Pulmonary artery endothelial cell (primary cell): ENCODE measurements around the gene SMAD2. TPM values are rescaled to one million over a fixed set of nuclear protein-coding genes. Genes with fewer than 3 reads are reported as not detected.

Experiments used
- DNase-seq: peaks from one replicate; pipeline ENCODE4 v3.0.0-alpha.2; 2011; ENCODE audit warnings: low read depth, low spot score
- total RNA-seq: library from RNA; depleted of rRNA; stranded (reverse); fragments of >200 nt; gene quantifications from 2 replicates; pipeline ENCODE4 v1.2.3, GENCODE V29; 2014

The SMAD2 gene
- total RNA-seq, 1 donor from 2014 or later, result 109 TPM

DNA sequence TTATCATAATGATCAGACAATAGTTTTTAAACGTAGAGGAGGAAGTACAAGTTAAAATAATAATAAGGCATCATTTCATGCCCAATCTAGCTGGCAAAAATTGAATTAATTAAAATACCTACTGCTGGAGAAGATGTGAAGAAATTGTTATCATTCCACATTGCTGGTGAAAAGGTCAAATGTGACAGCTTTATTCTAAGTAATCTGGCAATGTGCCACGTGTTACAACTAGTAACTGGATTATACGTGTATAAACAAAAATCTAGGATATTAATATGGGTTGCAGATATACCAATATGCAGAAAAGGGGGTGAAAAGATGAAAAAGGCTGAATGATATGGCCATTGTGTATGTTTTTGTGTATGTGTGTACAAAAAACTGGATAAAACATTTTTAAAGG lies 32.4 kb downstream of the SMAD2 start:
- peak; percentile 11 for DNase-seq

DNA sequence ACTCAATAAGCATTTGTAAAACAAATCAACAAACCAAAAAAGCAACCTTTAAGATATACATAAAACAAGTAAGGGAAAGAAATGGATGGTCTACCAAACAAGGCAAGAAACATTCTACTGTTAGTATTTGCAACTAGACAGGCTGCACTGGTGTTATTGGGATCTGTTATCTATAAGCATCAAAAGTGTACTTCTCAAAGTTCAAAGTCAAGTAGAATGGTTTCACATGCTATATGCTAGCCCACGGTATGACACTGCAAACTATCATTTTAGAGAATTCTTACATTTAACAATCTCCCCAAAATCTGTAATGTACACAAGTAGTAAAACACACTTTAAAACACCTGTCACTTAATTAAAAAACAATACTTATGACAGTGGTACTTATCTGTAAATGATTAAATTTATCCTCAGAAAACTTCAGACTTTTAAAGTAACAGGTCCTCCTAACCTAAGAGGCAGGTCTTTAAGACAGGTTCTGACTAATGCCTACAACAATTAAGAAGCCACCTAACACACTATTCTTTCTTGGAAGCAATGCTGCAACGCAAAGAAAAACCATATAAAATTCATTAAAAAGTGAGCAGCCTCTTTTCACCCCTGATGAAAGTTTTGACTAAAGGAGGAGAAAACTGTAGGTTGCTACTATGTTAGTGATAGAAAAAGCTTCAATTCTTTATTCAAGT lies 34.8 kb downstream of the SMAD2 start:
- no peak for DNase-seq

DNA sequence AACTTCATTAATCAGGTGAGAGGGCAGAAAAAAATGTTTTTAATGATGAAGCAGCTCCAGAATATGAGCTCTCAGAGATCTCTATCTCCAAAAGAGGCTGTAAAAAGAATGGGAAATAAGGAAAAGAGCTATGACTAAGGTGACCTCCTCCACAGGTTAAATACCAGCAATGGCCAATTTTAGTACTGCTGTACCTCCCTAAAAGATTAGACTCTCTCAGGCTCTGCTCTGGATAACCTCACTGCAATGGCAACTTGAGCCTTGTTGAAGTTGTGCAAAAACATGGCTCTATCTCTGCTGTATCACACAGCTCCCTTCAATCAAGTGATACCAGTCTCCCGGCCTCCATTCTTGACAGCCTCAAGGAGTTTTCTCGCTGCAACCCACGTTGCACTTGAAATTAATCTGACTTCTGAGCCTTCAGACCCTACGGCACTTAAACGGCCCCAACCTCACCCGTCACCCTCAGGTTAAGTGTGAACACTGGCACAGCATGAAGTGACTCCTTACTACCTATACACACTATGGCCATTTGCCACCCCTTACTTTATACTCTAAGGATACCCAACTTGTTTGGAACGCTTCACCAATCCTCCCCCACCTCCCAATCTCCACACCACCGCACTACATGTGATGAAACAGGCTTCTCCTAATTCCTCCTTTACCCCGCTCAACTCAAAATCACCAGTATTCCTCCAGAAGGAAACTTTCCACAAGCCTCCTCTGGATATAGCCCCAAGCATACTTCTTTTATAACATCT lies 36.3 kb downstream of the SMAD2 start:
- DNase-seq, result no peak

DNA sequence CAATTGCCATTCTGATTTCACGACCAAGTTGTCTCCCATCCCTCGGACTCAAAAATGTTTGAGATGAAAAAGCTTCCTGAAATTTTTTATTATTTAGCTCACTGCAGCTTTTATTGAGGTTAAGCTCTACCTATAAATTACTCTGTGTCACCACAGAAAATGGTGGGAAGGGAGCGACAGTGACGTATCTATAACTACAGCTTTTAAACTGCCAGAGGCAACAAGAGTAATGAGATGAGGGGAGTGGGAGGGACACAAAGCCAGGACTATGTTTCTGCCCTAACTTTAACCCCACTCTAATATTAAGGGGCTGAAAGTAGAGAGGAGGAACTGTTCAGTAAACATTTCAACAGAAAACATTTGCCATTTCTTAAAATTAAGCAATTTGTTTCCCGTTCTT lies 37.4 kb downstream of the SMAD2 start:
- no peak for DNase-seq

DNA sequence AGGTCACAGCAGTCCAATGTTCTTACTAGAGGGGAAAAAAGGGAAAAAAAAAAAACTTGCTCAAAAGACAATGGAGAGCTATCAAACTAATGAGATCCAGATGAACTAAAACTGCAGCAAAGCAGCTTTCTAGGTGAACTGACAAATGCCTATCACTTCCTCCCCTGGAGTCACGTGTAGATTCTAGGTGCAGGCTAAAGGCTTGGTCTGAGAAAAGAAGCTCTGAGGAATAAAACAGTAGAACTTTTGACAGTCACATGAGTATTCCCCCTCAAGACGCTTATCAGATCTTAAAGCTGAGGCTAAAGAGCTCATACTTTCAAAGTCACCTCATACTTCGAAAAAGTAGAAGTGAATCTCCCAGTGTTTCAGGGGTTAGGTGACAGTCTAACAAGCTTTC lies 42.3 kb downstream of the SMAD2 start:
- DNase-seq, result no peak

DNA sequence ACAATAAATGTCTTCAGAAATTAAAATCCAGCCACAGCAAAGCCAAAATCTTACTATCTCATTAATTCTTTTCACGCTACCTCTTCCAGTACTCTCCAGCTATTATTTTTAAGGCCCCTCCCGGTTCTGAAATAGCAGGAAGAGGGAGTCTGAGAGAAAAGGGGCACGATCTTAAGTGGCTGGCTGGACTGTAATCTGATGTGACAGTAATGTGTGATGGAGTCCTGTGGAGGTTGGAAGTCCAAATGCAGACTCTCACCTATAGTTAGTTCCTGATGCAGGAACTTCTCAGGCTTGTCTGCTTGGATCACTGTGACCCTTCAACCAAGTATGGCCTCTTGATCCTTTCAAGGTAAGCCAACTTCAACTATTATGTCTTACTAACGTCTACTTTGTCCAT lies 43.2 kb downstream of the SMAD2 start:
- no peak for DNase-seq

DNA sequence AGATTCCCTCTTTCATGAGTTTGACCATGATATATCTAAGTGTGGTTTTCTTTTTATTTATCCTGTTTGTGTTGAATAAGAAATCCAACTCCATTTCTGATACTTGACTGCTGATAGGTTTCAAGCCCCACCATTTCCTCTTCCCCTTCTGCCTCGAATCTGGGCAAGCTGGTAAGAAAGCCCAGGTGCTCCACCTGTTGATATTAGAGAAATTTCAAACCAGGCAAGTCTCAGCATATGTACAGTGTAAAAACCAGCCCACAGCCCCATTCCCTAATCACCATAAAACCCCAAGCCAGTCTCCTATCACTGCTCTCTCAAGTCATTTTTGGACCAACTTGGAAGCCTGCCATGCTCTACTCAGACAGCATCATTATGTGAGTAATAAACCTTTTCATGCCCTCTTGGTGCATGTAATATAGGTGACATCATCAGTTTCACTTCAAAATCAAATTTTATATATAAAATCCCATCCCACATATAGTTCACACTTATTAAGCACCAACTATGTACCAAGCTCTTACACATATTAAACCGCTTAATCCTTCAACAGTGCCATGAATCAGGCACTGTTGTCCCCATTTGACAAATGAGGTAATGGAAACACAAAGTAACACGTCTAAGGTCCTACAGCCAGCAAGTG lies 46.6 kb downstream of the SMAD2 start:
- DNase-seq, result no peak

DNA sequence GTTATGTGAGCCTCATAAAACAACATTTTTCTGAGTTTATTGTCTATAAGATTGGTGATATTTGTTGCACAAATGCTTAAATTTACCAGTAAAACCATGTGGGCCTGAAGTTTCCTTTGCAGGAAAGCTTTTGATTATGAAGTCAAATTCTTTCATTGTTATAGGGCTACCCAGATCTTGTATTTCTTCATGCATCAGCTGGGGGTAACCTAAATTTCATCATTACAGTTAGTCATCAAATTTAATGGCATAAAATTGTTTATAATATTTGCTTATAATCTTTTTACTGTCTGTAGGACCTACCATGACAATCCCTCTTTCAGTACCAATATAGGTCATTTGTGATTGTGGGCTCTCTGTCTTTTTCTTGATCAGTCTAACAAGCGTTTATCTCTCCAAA lies 47.8 kb downstream of the SMAD2 start:
- DNase-seq, result no peak

DNA sequence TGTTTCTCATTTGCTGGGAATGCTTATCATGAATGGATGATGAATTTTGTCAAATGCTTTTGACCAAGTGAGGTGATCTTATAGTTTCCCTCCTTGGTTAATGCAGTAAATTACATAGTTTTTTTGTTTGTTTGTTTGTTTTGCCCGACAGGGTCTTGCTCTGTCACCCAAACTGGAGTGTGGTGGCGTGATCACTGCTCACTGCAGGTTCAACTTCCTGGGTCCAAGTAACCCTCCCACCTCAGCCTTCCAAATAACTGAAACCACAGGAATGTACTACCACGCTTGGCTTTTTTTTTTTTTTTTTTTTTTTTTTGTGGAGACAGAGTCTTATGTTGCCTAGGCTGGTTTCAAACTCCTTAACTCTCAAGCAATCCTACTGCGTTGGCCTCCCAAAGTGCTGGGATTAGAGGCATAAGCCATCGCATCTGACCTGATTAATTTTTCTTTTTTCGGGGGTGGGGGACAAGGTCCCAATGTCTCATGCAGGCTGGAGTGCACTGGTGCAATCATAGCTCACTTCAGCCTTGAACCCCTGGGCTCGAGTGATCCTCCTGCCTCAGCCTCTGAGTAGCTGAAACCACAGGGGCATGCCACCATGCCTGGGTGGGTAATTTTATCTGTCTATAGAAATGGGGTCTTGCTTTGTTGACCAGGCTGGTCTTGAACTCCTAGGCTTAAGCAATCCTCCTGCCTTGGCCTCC lies 48.6 kb downstream of the SMAD2 start:
- no peak for DNase-seq

DNA sequence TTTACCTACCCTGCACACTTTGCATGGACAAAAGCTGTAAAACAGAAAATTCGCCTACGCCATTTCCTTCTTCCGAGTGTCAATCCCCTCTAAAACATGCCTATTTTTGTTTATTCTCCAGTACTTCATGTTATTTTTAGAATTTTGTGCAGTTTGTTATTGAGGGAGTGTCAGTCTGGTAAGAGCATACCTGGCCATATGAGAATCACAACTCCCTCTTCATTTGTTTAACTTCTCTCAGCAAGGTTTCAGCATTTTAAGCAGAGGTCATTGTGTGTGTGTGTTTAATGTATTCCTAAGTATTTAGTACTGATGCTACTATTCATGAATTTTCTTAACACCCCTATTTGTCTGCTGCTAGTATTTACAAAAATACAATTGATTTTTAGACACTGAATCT lies 49.4 kb downstream of the SMAD2 start:
- no peak for DNase-seq

DNA sequence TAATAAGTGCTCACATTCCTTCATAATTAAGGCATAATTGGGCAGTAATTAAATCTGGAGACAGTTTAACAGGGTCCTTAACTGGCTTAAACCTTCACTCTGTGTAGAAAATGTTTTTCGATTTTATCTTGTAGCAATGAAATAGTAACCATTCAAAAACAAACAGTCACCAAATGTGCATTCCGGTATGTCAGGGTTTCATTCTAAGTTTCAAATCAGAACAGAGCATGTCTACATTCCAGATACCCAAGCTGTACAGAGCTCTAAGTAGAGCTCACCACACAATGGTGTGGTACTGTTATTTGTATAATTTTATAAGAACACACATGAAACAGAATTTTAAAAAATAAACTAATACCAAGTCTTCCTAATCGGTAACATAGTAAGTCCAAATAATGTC lies 52.6 kb downstream of the SMAD2 start:
- no peak for DNase-seq

DNA sequence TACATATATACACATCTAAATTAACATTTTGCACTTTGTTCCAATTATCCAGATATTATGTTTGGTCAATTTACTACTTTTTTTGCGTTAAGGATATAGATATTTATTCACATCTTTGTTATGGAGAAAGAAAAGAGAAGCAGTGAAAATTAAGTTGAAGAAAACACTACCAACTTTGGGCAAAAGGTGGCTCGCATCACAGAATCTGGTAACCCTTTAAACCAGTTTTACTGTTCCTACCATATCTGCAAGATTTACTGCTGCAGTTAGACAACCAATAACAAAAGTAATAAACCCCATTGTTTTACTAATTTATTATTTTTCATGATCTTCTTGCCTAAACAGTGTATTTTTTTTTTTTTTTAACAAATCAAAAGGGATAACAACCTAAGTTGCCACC lies 53.6 kb downstream of the SMAD2 start:
- DNase-seq, result no peak

DNA sequence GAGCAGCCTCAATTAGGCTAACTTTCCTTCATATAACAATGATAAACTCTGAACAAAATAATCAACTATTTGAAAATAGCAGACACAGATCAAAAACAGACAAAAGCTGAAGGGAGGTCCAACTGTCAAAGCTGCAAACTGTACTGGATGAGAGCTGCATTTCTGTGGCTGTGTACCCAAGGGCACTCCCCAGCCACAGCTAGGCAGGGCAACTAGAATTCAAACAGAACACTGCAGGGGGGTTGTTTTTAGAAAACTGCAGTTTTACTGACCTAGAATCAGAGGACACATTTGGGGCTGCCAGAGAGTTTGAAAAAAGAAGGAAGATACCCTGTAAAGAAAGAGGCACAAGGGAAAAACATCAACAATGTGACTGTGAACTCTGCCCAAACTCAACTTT lies 56.8 kb downstream of the SMAD2 start:
- DNase-seq, result no peak

DNA sequence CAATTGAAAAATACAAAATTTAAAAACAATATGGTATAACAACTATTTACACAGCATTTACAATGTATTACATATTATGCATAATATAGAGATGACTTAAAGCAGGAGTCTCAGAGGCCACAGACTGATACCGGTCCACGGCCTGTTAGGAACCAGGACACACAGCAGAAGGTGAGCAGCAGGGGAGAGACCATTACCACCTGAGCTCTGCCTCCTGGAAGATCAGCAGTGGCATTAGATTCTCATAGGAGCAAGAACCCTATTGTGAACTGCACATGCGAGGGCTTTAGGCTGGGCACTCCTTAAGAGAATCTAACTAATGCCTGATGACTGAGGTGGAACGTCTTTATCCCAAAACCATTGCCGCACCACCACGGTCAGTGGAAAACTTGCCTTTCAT lies 58.0 kb downstream of the SMAD2 start:
- DNase-seq, result no peak

DNA sequence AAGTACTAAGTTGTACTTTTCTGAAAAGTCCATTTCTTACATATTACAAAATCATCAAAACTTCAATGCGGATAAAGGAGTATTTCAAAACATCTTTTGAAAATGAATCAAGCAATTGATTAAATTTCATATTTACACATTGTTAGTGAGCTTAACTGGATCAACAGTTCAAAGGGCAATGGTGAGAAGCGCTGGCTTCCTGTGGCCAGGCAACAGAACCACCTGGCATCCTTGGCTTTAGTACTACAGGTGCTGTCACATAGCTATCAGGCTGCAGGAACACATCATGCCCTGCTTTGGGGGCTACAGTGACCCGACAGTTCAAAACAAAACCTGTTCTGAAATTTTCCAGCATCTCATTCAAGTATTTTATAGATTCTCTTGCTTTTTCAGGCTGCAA lies 59.2 kb downstream of the SMAD2 start:
- no peak for DNase-seq

DNA sequence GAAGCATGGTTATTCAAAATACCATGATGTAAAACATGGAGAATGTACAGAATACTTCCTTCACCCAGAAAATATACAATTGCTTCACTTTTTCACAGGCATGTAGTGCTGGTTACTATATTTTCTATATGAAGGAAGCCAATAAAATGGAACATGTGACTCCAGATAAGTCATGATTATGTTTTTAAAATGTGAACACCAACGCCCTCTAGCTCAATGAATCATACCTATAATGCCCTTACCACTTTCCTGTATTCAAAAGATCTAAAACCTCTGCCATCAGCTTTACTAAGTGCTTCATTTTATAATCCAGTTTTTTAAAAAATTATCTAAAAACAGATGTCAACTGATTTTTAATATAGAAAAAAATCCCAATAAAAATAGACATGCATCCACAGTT lies 59.9 kb downstream of the SMAD2 start:
- DNase-seq, result no peak

DNA sequence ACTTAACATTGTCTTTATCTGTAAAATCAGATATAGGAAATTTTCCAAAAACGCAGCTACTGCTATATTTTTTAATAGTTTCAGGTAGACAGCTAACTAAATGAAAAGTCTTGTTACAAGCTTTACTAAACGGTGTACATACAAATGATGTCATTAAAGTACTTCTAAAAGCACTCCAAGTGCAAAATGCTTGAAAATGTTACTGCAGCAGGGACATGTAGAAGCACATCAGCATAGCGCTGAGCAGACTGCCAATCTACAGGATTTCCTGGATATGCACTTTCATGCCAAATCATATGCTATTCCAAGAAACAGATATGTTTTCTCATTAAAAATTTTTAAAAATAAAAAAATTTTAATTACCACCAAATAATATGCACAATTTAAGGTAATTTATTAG lies 61.7 kb downstream of the SMAD2 start:
- DNase-seq, result no peak

DNA sequence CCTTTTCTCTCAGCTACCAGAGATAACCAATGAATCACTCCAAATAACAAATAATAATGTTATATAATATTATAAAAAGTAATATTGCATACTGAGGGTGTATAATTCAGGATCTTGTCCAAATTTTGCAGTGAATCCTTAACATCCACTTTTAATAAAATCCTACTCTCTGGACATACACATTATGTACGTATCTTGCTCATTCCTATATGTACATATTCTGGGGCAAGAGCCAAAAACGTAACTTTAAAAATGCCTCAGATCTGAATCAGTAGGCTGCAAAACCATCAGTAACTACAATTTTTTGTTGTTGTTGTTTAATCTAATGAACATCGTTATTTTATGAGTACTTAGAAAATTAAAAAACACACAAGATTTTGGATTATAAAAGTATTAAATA lies 65.3 kb downstream of the SMAD2 start:
- no peak for DNase-seq

DNA sequence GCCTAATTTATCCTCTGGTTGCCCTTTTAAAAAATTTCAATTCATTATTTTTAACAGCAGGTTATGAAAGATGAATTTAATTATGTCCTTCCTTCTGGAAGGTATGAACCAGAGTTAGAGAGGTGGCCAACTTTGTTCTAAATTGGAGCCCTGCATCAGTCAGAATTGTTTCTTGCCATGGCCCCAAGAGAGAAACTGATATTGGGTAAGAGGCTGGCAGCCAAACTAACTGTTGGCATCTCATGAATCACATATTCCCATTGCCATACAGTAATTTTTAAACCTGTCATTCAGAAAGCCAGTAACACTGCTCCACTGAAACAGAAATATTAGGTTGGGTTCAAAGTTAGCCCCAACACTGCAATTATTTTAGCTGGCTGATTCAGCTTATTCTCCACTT lies 67.4 kb downstream of the SMAD2 start:
- DNase-seq, result no peak

DNA sequence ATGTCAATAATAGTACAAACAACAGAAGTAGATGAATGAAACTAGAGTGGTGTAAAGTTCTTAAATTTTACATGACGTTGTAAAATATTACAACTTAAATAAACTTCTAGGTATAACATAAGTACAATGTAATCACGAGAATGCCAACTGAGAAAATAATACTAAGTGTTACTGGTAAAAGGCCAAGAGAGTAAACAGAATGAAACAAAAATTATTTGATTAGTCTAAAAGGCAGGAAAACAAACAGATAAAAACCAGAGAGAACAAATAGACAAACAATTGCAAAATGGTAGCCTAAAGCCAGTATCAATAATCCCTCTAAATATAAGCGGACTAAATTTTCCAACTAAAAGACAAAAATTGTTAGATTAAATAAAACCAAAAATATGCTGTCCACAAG lies 71.9 kb downstream of the SMAD2 start:
- no peak for DNase-seq

DNA sequence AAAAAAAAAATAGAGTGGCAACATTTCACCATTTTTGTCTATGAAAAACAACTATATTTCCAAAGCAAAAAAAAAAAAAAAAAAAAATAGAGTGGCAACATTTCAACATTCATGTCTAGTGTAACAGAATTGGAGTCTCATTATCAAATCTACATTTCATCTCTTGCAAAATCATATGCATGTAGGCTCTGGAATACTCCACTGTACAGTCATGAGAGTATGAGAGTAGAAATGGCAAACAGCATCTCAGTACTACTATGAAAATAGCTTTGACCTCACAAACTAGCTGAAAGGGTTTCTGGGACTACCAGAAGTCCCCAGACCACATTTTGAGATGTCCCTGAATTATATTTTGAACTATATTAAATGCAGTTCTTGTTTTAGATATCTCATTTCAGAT lies 82.8 kb downstream of the SMAD2 start:
- DNase-seq, result no peak

DNA sequence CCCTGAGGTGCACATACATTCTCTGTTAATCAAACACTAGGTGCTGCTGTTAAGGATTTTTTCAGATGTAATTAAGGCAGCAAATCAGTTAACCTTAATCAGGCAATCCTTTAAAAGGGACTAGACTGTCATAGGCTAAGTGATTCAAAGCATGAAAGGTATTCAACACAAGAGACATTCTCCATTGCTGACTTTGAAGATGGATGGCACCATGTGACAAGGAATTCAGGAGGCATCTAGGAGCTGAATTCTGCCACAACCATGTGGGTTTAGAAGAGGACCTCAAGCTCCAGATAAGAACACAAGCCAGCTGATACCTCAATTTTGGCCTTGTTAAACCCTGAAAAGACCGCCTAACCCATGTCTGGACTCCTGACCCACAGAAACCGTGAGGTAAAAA lies 84.0 kb downstream of the SMAD2 start:
- DNase-seq, result no peak
